DMS79 treated with DMSO at 0.1 percent for 48 hours (cell line): ENCODE measurements around the gene SLC5A6.

Experiments
- DNase-seq: peaks from one replicate; lab custom pipeline; 2025; lab: John Stamatoyannopoulos, UW

SLC5A6 gene

DNA sequence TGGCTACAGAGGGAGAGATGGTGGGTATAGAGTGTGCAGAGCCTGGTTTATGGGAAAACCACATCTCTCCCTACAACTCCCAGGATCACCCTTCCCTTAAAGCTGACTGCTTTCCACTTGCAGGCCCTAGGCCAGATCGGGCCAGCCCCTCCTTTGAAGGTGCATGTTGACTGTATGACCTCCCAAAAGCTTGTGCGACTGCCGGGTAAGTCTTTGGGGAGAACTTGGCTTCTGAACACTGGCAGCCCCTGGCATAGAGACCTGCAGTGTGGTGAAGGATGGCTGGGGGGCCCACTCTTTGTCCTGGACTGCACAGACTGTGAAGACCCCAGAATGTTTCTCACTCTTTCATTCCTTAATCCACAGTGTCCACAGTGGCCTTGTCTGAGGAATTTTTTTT, 24.6 kb upstream of the SLC5A6 start:
- DNase-seq, result no peak

DNA sequence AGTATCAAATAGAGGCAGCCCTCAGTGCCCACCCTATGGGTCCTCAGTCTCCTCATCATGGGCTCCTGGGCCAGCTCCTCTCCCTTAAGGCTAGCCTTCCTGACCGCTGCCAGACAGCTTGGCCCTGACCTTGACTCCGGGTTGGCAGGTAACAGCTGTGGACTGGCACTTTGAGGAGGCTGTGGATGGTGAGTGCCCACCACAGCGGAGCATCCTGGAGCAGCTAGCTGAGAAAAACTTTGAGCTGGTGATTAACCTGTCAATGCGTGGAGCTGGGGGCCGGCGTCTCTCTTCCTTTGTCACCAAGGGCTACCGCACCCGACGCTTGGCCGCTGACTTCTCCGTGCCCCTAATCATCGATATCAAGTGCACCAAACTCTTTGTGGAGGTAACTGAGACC, 24.1 kb upstream of the SLC5A6 start:
- DNase-seq, result no peak

DNA sequence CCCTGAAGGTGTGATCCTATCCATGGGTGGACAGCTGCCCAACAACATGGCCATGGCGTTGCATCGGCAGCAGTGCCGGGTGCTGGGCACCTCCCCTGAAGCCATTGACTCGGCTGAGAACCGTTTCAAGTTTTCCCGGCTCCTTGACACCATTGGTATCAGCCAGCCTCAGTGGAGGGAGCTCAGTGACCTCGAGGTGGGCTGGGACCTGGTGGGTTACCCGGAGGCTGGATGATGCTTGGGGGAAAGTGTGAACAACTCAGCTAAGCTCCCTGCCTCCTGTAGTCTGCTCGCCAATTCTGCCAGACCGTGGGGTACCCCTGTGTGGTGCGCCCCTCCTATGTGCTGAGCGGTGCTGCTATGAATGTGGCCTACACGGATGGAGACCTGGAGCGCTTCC, 21.3 kb upstream of the SLC5A6 start:
- no peak for DNase-seq

DNA sequence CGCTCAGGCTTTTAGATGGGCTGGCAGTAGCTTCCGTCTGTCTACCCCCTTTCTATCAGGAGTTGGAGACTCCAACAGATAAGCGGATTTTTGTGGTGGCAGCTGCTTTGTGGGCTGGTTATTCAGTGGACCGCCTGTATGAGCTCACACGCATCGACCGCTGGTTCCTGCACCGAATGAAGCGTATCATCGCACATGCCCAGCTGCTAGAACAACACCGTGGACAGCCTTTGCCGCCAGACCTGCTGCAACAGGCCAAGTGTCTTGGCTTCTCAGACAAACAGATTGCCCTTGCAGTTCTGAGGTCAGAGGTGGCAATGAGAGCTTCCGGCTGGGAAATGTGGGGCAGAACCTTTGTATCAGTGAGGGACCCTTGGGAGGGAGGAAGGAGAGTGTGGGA, 19.9 kb upstream of the SLC5A6 start:
- DNase-seq, result no peak

DNA sequence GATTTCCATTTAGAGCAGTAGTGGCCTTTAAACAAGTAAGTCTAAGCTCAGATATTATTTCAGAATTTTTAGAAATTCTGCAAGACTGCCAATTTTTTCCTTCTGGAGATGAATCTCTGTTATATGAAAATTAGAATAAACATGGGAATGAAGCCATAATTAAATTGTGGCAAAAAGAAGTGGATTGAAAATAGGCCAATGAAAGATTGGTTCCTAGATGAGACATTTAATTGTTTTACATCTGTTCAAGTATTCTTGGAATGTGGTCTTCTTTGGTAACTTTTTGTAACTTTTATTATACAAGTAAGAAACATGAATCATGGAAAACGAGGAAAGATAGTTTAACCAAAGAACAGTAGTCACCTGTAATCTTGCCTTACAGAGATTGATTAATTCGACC, 15.4 kb upstream of the SLC5A6 start:
- no peak for DNase-seq

DNA sequence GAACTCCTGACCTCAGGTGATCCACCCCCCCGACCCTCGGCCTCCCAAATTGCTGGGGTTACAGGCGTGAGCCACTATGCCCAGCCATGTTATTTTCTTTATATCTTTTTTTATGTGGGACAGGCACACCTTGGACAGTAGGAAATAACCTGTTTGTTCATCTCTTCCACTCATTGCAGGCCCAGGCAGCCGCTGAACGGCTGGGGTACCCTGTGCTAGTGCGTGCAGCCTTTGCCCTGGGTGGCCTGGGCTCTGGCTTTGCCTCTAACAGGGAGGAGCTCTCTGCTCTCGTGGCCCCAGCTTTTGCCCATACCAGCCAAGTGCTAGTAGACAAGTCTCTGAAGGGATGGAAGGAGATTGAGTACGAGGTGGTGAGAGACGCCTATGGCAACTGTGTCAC, 13.5 kb upstream of the SLC5A6 start:
- DNase-seq, result no peak

DNA sequence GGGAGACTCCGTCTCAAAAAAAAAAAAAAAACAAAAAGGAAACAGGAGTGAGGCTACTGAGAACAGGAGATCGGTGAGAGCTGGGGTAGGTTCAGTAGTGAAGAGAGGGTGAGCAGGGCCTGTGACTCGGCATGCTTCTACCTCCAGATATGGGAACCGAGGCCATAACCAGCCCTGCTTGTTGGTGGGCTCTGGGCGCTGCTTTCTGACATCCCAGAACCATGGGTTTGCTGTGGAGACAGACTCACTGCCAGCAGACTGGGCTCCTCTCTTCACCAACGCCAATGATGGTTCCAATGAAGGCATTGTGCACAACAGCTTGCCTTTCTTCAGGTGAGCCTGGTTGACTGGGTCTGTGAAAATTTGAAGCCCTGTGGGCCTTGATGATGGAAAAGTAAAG, 11.3 kb upstream of the SLC5A6 start:
- DNase-seq, result no peak

DNA sequence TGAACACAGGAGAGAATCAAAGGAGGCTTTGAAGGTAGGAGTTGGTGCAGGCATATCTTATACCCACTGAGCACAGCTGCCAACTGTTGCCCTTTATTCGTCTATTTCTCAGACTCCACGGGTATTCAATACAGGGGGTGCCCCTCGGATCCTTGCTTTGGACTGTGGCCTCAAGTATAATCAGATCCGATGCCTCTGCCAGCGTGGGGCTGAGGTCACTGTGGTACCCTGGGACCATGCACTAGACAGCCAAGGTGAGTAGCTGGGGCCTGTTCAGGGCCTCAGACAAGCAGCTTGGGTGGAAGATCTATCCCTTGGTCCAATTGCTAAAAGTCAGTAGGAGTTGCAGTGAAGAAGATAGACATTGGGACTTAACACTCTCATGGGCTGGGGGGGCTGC, 10.3 kb upstream of the SLC5A6 start:
- DNase-seq, result no peak

DNA sequence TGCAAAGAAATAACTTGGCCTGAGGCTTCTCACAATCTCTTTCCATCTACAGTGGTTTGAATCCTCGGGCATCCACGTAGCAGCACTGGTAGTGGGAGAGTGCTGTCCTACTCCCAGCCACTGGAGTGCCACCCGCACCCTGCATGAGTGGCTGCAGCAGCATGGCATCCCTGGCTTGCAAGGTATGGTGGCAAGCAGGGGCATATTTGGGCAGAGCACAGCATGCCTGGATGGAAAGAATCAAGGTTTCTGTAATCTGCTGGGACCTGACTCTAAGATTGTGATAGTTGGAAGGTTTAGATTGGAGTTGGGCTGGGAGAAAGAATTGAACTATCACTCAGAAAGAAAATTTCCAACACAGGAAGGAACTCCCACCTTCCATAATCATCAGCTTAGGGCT, 9.1 kb upstream of the SLC5A6 start:
- DNase-seq, result no peak

DNA sequence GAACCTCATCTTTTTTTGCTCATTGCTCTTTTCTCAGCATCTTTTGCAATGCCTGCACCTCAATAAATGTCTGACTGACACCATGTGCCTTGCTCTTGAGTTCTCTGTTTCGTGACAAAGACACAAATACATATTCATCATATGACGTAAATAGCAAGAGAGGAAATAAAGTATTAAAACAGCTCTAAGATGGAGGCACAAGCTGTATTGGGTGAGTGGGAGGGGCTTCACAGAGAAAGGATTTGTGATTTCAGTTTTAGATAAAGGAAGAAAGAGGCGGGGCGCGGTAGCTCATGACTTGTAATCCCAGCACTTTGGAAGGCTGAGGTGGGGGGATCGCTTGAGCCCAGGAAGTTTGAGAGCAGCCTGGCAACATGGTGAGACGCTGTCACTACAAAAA, 8.0 kb upstream of the SLC5A6 start:
- DNase-seq, result no peak

DNA sequence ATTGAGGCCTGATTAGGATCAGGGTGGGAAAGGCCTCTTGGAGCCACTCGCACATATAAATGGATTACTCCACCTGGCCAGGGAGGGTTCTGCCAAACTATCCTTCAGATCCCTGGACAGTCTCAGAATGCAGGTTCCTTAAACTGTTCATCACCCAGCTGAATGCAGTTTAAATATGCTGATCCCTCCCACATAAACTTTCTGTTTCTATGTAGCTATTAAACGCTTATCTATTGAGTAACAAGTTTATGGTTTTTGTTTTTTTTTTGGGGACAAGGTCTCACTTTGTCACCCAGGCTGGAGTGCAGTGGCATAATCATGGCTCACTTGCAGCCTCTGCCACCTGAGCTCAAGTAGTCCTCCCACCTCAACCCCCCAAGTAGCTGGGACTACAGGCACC, 7.0 kb upstream of the SLC5A6 start:
- DNase-seq, result no peak

DNA sequence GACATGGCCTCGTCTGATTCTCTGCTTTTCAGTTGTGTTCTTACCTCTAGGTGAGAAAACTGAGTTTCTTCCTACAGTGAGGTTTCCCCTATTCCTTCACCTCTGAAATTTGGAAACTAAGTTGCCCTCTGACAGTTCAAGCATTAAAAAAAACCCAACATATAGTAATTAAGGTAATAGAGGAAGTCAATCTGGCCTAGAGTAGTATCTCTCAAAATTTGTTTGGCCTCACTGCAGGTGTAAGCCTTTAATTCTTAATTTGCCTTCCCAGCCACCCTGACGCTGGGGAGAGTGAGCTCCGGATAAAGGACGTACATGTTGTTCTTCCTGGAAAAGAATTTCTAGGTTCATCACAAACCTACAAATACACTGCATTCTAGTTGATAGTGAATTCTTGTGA, 6.5 kb upstream of the SLC5A6 start:
- no peak for DNase-seq

DNA sequence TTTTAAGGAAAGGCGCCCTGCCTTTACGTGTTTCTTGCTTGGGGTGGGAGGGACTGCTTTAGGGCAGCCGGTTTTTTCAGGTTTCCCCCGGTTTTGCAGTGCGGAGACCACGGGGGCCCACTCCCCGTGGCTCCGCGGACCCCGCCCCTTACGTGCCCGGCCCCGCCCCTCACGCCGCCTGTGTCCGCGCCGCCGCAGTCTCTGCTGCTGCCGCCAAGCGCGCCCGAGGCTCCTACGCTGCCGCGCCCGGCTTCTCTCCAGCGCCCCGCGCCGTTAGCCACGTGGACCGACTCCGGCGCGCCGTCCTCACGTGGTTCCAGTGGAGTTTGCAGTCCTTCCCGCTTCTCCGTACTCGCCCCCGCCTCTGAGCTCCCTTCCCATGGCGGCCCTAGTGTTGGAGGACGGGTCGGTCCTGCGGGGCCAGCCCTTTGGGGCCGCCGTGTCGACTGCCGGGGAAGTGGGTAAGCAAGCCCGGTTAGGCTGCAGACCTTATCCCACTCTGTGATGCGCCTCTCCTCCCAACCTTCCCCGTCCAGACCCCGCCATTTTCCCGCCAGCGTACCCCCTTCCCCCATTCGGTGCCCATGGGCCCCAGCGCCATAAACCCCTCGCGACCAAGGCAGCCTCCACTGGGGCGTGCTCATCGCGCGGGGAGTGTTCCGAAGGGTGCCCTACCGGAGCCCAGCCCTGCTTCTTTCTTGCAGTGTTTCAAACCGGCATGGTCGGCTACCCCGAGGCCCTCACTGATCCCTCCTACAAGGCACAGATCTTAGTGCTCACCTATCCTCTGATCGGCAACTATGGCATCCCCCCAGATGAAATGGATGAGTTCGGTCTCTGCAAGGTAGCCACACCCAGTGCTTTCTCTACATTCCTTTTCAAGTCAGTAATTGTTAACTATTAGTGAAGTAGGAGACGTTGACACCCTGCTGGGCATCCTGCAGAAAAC, 5.4 kb upstream of the SLC5A6 start, which contains the start of gene CAD:
TSS of gene CAD (plus strand) at position 197 of the 949 bp plus-strand sequence. CDS start at position 380, 183 bp downstream.
- DNase-seq, result peak; percentile 75

DNA sequence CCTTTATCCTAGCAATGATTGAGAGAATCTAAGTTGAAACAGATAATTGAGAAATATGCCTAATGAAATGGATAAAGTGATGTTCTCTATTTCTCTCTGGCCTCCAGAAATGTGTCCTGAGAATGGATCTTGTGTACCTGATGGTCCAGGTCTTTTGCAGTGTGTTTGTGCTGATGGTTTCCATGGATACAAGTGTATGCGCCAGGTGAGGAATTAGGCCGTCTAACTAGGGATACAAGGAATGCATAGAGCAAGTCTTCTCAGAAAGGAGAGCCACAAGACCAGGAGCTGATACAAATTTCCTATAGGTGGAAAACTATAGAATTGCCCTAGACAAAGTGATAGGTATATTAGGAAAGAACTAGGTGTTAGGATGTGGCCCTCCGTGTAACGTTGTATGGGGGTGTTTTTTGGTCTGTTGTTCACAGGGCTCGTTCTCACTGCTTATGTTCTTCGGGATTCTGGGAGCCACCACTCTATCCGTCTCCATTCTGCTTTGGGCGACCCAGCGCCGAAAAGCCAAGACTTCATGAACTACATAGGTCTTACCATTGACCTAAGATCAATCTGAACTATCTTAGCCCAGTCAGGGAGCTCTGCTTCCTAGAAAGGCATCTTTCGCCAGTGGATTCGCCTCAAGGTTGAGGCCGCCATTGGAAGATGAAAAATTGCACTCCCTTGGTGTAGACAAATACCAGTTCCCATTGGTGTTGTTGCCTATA, 4.5 kb upstream of the SLC5A6 start:
- DNase-seq, result no peak

DNA sequence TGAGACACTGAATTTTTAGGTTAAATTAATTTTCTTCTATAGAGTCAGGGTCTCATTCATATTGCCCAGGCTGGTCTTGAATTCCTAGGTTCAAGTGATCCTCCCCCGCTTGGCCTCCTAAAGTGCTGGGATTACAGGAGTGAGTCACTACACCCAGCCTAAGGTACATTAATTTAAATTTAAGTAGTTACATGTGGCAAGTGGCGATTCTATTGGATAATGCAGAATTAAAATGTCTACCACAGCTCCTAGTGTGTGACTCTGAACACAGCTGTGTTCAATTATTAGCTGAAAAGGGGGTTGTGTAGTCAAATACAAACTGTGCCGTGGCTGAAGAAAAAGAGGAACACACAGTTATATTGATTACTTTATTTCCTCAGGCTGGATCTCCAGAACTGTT, 2.9 kb upstream of the SLC5A6 start:
- no peak for DNase-seq

DNA sequence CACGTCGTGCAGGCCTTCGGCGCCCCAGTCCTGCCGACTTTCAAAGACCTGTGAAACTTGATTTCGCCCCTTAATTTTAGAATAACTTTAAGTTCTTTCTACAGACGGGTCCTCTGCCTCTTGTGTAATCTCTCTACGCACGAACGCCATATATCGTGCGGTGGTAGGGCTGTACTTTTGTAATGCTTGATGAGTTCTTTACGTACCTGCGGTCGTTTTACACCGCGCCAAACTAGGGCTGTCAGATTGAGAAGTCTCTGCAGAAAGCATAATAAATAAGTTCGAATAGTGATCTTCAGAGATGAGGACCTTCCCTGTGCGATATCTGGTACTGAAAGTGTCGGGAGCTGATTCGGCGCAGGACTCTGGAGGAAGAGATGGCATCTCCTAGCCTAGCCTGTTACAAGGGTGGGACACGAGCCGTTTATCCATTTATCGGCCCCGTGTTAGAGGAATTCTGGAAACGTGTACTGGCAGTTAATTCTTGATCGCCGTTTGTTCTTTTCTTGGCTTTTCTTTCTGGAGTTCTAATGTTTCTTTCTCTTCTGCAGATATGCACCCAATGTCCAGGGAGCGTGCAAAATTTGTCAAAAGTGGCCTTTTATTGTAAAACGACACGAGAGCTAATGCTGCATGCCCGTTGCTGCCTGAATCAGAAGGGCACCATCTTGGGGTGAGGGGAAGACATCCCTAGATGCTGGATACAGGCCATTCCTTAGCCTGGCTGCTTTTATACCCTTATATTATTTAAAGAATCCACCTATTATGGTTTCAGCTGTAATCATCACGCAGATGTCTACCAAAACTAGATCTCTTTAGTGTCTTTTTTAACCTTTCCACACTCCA, 781 bp upstream of the SLC5A6 start:
- peak; percentile 73 for DNase-seq

DNA sequence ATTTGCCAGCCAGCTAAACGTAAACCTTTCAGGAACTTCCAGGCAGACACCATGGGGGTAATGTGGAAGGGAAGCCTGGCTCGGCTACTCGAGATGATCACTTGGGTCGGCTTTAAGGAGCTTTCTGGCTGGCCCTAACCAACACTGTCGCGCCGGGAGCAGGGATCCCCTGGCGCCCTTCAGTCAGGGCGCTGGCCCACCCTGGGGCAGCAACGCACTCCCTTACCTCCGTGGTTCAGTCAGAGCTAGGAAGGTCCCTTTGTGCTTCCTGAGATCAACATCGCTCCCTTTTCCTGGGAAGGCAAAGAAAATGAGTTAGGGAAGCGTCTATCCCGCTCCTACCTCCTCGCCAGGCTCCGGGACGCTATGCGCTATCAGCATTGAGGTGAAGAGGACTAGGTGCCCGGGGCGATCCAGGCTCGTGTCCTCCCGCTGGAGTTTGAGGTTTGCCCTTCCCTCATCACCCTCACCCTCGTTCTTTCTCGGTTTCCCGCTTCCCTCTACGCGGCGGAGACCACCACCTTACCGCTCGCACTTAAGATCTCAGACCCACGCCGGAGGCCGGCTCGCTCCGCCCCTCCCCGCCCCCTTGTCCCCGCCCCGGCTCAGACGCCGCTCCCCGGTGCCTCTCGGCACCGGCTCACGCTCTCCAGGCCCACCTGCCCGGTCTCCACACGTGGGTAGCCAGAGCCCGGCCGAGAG, 676 bp downstream of the SLC5A6 start:
- no peak for DNase-seq

DNA sequence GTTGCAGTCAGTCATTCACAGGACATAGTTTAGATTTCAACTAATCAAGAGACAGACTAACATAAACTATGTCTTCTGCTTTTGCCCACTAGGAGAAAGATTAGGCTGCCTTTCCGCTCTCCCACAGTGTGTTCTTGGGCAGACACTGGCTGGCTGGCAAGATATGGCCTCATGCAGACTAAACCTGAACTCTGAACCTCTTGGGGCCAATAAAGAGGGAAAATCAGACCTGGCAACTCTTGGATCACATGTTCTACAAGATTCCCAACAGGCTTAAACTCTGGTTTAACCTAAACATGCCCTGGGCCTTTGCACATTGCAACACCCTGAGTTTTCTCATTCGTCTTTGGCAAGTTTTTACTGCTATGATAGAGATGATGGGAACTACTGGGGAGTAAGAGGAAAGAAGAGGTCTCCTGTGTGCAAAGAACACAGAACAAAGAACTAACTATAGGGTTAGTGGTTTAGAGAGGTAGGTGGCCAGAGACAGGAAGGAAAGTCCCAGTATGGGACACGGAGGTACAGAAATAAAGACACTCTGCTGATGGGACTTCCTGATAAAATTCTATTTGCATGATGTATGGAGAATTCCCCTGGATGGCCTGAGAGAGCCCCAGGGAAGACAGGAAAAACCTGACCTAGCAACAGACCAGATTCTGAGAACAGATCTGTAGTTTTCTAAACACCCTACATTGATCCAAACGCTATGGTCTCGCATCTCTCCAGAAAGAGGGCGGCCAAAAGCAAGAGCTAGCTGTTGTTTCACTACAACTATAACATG, 2.3 kb downstream of the SLC5A6 start:
- no peak for DNase-seq

DNA sequence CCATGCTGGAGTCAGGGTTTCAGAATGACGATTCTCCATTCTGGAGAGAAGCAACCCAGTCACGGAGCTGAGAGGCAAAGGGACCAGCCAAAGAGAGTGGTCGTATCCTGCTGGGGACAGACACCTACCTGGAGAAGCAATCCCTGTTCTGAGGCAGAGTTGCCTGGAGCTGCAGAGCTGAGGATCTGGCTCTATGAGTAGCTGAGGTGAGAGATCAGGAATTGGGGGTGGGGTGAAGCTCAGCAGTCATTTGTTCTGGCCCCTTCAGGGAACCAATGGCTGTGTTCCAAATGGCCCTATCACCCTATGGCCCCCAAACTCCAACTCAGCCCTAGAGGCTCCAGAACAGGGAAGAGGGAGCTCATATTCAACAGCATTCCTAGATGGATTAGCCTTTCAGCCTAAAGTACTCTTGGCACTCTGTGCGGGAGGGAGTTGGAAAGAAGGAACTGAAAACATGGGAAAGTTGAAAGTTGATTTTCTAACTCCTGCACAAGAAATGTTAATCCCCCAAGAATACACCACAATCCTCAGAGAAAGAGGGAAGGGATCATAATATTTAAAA, 3.5 kb downstream of the SLC5A6 start:
- no peak for DNase-seq

DNA sequence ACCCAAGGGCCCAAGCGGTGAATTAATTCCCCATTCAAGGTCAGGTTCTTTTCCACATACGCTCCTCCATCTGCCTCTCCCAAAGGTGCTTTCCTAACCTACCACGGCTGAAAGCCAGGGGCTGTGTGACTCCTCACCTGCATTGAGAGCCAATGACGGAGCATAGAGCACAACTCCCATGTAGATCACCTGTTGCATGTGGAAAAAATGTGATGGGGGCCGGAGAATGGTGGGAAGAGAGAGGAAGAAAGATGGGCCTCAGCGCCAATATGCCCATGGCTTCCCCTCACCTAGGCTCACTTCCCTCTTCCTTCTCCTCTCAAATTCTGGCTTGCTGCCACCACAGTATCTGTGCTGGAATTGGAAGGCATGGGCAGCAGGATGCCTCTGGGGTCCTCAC, 5.7 kb downstream of the SLC5A6 start:
- no peak for DNase-seq

DNA sequence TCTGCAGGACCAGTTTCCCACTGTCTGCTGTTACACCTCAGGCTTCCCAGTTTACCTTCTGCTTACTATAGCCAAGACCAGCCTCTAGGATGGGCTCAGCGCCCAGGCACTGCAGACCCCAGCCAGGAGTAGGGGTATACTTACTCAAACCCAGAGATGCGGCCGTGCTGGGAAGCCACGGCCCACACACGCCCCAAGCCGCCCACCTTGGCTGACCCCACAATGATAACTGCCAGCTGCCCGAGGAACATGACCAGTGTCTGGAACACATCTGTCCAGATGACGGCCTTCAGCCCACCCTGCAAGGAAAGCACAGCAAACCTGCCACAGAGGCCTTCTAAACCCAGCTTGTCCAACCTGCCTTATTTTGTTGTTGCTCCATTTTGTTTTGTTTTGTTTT, 6.9 kb downstream of the SLC5A6 start:
- no peak for DNase-seq
